Right ventricle myocardium superior (tissue), 1 donor: ENCODE measurements around the gene TEX19. TPM values are rescaled to one million over a fixed set of nuclear protein-coding genes. Genes with fewer than 3 reads are reported as not detected.
"Not testable (repeated sequence)": the region's sequence is repeated elsewhere in the genome, so short reads cannot be mapped to it uniquely, and the experiment has no call there.

Experiments
- ATAC-seq: fragments of 200-7000 bp; cut with Tn5 transposase; one replicate; pipeline ENCODE4 v1.9.1; 2020; ENCODE audit warnings: mild to moderate bottlenecking; ENCODE audit not compliant: poor library complexity
- DNase-seq: peaks from one replicate; pipeline ENCODE4 v3.0.0-alpha.2; 2020
- intact Hi-C: fragments of 100-400 bp; cut with DNase I; formaldehyde crosslinking; loops from one replicate; pipeline ENCODE4 v1.11.2; 2022
- total RNA-seq: library from RNA; stranded (reverse); fragmentation: NEBNext Ultra II Directional; extraction: Animal tissue kit (Norgen Biotek cat#: 25700); gene quantifications from one replicate; pipeline ENCODE4 v1.2.1, GENCODE V29; 2021
- donor health status: DM: no; HTN: yes; CAD: no; lungs with severe emphysema.

Gene TEX19
- total RNA-seq, 1 donor from 2014 or later = not detected

- ATAC-seq (peak; percentile 30), DNase-seq (peak; percentile 38)
- intact Hi-C loops = no loop called here
Observed at GRCh38 chr17:82370471-82371332, 11.7 kb downstream of the TEX19 start.

DNA sequence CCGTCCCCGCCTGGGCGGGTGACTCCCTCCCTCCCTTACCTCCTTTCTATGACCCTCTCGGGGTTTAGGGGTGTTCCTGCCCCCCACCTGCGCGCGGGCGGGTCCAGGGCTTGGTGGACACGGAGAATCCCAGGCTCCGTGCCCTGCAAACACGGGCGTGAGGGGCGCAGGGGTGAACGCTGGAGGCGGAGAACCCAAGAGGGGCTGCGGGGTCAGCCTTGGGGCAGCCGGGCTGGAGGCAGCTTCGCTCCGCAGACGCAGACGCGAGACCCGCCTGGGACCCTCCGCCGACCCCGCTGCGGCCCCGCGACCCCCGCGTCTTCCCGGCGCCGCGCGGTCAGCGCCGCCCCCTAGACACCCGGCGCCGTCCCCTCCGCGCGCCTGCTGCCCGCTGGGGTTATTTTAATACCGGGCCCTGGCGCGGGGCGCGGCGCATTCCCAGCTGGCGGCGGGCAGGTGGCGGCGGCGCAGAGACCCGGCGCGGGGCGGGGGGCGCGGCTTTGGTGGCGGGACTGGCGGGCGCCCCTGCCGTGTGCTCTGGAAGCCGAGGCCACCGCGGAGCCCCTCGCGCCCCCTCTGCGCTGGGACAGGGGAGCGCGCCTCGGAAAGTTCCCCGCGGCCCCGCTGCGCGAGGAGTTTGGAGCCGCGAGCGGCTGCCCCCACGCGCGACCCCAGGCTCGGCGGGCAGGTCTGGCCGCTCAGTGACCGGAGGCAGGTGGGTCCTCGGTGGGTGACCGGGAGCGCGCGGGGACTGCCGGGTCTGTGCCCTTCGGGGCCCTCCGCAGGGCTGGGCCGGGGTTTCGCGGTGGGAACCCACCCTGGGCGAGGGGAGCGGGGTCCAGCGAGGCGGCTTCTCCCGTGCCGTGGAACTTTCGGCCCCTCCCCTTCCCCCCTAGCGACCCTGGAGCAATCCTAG lies 12.5 kb downstream of the TEX19 start, which contains the start of gene UTS2R:
Gene UTS2R (plus strand): TSS at position 433 of the 916 bp plus-strand sequence. CDS start 2,560 bp downstream, outside the sequence.
- no peak for ATAC-seq
- peak; percentile 26 for DNase-seq

GRCh38 chr17:82372249-82373071 lies 13.4 kb downstream of the TEX19 start:
- DNase-seq (peak; percentile 30), ATAC-seq (no peak)
- intact Hi-C loops = no loop called here

More for the DNA sequence above, 12.5 kb downstream of the TEX19 start, which contains the start of gene UTS2R:
- intact Hi-C loops = no loop called here

GRCh38 chr17:82373072-82373452 lies 14.0 kb downstream of the TEX19 start:
- DNase-seq, ATAC-seq, intact Hi-C loops: not testable (repeated sequence)

- intact Hi-C loops = no loop called here
- DNase-seq (peak; percentile 24), ATAC-seq (no peak)
Observed at GRCh38 chr17:82373731-82374625, 14.9 kb downstream of the TEX19 start.

DNA sequence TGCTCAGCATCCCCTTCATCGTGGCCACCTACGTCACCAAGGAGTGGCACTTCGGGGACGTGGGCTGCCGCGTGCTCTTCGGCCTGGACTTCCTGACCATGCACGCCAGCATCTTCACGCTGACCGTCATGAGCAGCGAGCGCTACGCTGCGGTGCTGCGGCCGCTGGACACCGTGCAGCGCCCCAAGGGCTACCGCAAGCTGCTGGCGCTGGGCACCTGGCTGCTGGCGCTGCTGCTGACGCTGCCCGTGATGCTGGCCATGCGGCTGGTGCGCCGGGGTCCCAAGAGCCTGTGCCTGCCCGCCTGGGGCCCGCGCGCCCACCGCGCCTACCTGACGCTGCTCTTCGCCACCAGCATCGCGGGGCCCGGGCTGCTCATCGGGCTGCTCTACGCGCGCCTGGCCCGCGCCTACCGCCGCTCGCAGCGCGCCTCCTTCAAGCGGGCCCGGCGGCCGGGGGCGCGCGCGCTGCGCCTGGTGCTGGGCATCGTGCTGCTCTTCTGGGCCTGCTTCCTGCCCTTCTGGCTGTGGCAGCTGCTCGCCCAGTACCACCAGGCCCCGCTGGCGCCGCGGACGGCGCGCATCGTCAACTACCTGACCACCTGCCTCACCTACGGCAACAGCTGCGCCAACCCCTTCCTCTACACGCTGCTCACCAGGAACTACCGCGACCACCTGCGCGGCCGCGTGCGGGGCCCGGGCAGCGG lies 15.7 kb downstream of the TEX19 start:
- DNase-seq (peak; percentile 26), ATAC-seq (no peak)
- intact Hi-C loops = no loop called here

DNA sequence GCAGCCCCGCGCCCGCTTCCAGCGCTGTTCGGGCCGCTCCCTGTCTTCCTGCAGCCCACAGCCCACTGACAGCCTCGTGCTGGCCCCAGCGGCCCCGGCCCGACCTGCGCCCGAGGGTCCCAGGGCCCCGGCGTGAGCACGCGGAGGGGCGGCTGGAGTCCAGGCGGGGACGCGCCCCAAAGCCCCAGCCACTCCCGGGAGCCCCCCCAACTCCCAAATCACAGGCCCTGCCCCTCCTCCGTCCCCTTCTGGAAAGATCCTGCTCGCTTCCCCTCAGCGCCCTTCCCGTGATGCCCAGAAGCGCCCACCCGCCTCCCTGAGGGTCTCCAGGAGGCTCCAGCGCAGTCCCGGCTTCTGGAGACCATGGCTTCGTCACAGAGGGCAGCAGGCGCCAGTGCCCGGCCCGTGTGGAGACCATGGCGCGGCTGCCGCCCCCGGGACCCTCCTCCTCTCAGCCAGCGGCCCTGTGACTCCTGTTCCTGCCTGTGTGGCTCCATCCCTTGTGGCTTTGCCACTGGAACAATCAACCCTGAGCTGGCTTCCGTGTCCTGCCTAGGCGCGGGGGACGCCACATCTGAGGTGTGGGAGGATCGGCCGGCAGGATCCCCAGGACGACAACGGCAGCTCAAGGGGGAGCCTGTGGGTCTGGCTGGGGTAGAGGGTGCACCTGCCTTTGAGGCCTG lies 16.5 kb downstream of the TEX19 start:
- DNase-seq (peak; percentile 35), ATAC-seq (no peak)
- intact Hi-C loops = no loop called here

GRCh38 chr17:82376042-82376730 lies 17.1 kb downstream of the TEX19 start:
- intact Hi-C loops = no loop called here
- no peak for ATAC-seq
- DNase-seq = no peak

DNA sequence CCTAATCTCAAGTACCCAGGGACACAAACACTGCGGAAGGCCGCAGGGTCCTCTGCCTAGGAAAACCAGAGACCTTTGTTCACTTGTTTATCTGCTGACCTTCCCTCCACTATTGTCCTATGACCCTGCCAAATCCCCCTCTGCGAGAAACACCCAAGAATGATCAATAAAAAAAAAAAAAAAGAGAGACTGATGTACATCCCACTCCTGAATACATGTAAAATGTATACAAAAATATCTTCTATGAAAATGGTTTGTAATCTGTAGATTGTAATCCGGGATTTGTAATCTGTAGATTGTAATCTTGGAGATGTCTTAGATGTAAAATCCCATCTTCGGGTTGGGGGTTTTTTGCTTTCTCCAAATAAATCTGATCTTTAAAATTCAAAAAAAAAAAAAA lies 18.2 kb downstream of the TEX19 start:
- DNase-seq, intact Hi-C loops, ATAC-seq: not testable (repeated sequence)

GRCh38 chr17:82377924-82378740 lies 19.1 kb downstream of the TEX19 start:
- intact Hi-C loops = no loop called here
- ATAC-seq (no peak), DNase-seq (peak; percentile 32)

DNA sequence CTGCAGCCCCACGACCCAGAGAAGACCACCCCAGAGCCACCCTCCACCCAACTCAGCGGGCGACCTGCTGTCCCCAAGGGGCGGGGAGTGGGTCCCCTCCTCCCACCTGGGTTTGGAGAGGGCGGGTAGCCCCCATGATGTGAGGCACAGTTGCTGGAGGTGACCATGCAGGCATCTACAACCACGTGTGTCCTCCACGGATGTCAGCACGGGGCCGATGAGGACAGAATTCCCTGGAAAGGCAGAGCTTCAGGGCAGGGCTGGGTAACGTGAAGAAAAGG lies 19.6 kb downstream of the TEX19 start:
- no peak for ATAC-seq

DNA sequence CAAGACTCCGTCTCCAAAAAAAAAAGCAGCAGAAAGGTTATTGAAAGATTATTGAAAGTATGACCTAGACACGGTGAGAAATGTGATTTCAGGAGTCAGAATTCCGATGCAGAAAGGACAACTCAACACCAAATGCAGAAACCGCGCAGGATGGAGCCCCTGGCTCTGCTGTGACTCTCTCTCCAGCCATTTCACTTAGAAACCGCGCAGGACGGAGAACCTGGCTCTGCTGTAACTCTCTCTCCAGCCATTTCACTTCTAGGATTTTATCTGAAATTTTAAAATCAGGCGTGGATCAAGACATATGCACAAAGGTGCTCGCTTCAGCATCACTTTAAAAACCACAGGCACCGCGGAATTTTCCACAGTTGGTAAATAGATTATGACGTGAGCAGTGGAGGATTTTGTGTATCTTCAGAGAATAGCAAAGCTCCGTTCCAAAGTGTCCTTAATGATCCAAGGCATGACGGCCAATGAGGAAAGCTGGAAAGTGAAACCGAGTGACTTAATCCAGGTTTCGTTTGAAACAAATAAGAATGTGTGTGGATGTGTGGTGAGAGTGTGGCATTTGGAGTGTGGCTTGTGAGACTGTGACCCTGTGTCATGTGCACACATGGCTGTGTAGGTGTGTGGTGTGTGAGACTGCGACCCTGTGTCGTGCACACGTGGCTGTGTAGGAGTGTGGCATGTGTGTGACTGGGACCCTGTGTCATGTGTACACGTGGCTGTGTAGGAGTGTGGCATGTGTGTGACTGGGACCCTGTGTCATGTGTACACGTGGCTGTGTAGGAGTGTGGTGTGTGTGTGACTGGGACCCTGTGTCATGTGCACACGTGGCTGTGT lies 22.0 kb downstream of the TEX19 start:
- no peak for ATAC-seq
- peak; percentile 33 for DNase-seq
- intact Hi-C loops = no loop called here

More for the DNA sequence above, 19.6 kb downstream of the TEX19 start:
- DNase-seq = peak; percentile 21
- intact Hi-C loops = no loop called here

- DNase-seq, ATAC-seq, intact Hi-C loops: not testable (repeated sequence)
Observed at GRCh38 chr17:82381703-82382009, 22.6 kb downstream of the TEX19 start.

DNA sequence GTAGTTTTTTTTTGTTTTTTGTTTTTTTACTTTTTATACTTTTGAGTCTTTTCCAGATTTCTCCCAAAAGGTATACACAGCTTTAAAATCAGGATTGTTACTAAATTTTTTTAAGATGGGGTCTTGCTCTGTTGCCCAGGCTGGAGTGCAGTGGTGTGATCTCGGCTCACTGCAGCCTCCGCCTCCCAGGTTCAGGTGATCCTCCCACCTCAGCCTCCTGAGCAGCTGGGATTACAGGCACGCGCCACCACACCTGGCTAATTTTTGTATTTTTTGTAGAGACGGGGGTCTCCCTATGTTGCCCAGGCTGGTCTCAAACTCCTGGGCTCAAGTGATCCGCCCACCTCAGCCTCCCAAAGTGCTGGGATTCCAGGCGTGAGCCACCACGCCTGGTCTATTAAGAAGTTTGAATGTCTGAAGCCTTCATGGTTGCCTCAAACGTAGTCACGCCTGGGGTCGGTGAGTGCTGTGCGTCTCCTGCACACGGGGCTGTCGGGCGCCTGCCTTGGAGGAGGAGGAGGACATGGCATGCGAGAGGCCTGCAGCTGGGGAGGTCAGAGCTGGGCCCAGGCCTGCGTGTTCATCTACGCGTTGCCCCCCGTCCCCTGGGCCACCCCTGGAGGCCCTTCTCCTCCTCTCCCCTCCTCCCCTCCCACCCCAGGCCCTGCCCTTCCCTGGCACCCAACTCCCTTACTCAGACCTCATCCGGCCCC lies 23.3 kb downstream of the TEX19 start:
- ATAC-seq, intact Hi-C loops: not testable (repeated sequence)
- DNase-seq = peak; percentile 27
